Bronchial epithelial cell (primary cell): Measurements from ENCODE around the gene ATAD3B. TPM values are rescaled to one million over a fixed set of nuclear protein-coding genes. Genes with fewer than 3 reads are reported as not detected.
"Not testable (repeated sequence)": the region's sequence is repeated elsewhere in the genome, so short reads cannot be mapped to it uniquely, and the experiment has no call there.

Source experiments
- DNase-seq: peaks from one replicate; pipeline ENCODE4 v3.0.0-alpha.2; 2010; ENCODE audit warnings: low read depth
- FAIRE-seq: peaks from 2 replicates; lab custom pipeline; 2011; peaks lifted over from hg19 to GRCh38; lab: Jason Lieb, UNC
- H3K27me3 ChIP-seq: 2 replicates; pipeline ENCODE4 v1.5.1; 2011; ENCODE audit warnings: low read length; ENCODE audit not compliant: control insufficient read depth, insufficient read depth
- H3K36me3 ChIP-seq: 2 replicates; pipeline ENCODE4 v1.5.1; 2011; ENCODE audit warnings: low read length; ENCODE audit not compliant: control insufficient read depth, insufficient read depth
- H3K4me3 ChIP-seq: 2 replicates; pipeline ENCODE4 v1.5.1; 2011; ENCODE audit warnings: mild to moderate bottlenecking, low read depth, low read length, control low read depth
- CTCF ChIP-seq: IDR thresholded peaks from 2 replicates; pipeline ENCODE4 v1.5.1; 2011; ENCODE audit warnings: mild to moderate bottlenecking, moderate library complexity, low read length, control low read depth, inconsistent platforms; ENCODE audit not compliant: insufficient read depth, severe bottlenecking
- total RNA-seq: library from RNA; depleted of rRNA; stranded (reverse); fragments of >200 nt; gene quantifications from 2 replicates; pipeline ENCODE4 v1.2.1, GENCODE V29; 2014

The ATAD3B gene
- total RNA-seq, 1 donor from 2014 or later: 24.7 TPM

- no peak overlapping the region for H3K4me3 ChIP-seq
- no peaks in the 10 kb centered on the region for H3K36me3 ChIP-seq
- FAIRE-seq (no peak), DNase-seq (no peak)
- TF ChIP-seq CTCF: no peak
- no peaks in the 10 kb centered on the region for H3K27me3 ChIP-seq
Measured at GRCh38 chr1:1438531-1439381, 32.8 kb upstream of the ATAD3B start.

- Histone ChIP-seq H3K4me3 (no peak overlapping the region), H3K36me3 (no peaks in the 10 kb centered on the region), H3K27me3 (no peaks in the 10 kb centered on the region)
- FAIRE-seq (no peak), DNase-seq (no peak)
- TF ChIP-seq CTCF: no peak
Measured at GRCh38 chr1:1439546-1440261, 31.9 kb upstream of the ATAD3B start.

GRCh38 chr1:1440262-1441001 is 31.1 kb upstream of the ATAD3B start:
- DNase-seq (no peak), FAIRE-seq (no peak)
- Histone ChIP-seq H3K4me3 (no peak overlapping the region), H3K36me3 (no peaks in the 10 kb centered on the region), H3K27me3 (no peaks in the 10 kb centered on the region)
- no peak for TF ChIP-seq CTCF

GRCh38 chr1:1441002-1441888 is 30.3 kb upstream of the ATAD3B start:
- TF ChIP-seq CTCF: peak; percentile 98
- Histone ChIP-seq H3K36me3 (no peaks in the 10 kb centered on the region), H3K27me3 (no peaks in the 10 kb centered on the region), H3K4me3 (no peak overlapping the region)
- no peak for FAIRE-seq
- DNase-seq: no peak

- DNase-seq (no peak), FAIRE-seq (no peak)
- no peaks in the 10 kb centered on the region for H3K27me3 ChIP-seq
- TF ChIP-seq CTCF: no peak
- no peak overlapping the region for H3K4me3 ChIP-seq
- no peaks in the 10 kb centered on the region for H3K36me3 ChIP-seq
Measured at GRCh38 chr1:1442069-1442770, 29.3 kb upstream of the ATAD3B start.

GRCh38 chr1:1446631-1447030 is 24.9 kb upstream of the ATAD3B start:
- not testable (repeated sequence) for FAIRE-seq, H3K4me3 ChIP-seq, DNase-seq, H3K36me3 ChIP-seq, H3K27me3 ChIP-seq
